Measurements from ENCODE around the gene PTOV1. TPM values are rescaled to one million over a fixed set of nuclear protein-coding genes. Genes with fewer than 3 reads are reported as not detected.

The PTOV1 gene
- total RNA-seq, 4 donors from 2014 or later = 62.3 to 203 (median 66.8) TPM

- intact Hi-C loops (cut with DNase I; ENCODE audit: low total_unique reads) (no loop called here), in situ Hi-C loops (cut with MboI; ENCODE audit: low pct_ligation_motif_present in 1 of 4, low pct_unique_long_range_greater_than_20kb in 1 of 4, low sequenced_read_pairs in 3 of 4) (no loop called here)
- no peak overlapping the region for H3K27ac ChIP-seq
- peaks cover 0 to 13% (median 9%) of the 10 kb centered on the region in 4 donors for H3K4me1 ChIP-seq
- DNase-seq = no peak
- no peaks in the 10 kb centered on the region for H3K27me3 ChIP-seq
- WGBS, 2 donors (ENCODE audit: low coverage in 1 of 2) = 98% methylated on average over 6 of the region's 6 CpGs; no CpG with 5 or more reads in 1 of the 2 donors
- TF ChIP-seq EP300 (IDR thresholded peaks at IDR 0.05; ENCODE audit: low read depth) (no peak), POLR2A (IDR thresholded peaks at IDR 0.05) (no peak), CTCF (IDR thresholded peaks at IDR 0.05) (no peak), POLR2AphosphoS5 (IDR thresholded peaks at IDR 0.05) (no peak)
- H3K9me3 ChIP-seq = no peaks in the 10 kb centered on the region
- H3K4me3 ChIP-seq = no peak overlapping the region
- peaks cover 0 to 30% (median 10%) of the 10 kb centered on the region in 4 donors for H3K36me3 ChIP-seq
These were observed 47.5 kb upstream of the PTOV1 start for GRCh38 chr19:49803529-49803856.

DNA sequence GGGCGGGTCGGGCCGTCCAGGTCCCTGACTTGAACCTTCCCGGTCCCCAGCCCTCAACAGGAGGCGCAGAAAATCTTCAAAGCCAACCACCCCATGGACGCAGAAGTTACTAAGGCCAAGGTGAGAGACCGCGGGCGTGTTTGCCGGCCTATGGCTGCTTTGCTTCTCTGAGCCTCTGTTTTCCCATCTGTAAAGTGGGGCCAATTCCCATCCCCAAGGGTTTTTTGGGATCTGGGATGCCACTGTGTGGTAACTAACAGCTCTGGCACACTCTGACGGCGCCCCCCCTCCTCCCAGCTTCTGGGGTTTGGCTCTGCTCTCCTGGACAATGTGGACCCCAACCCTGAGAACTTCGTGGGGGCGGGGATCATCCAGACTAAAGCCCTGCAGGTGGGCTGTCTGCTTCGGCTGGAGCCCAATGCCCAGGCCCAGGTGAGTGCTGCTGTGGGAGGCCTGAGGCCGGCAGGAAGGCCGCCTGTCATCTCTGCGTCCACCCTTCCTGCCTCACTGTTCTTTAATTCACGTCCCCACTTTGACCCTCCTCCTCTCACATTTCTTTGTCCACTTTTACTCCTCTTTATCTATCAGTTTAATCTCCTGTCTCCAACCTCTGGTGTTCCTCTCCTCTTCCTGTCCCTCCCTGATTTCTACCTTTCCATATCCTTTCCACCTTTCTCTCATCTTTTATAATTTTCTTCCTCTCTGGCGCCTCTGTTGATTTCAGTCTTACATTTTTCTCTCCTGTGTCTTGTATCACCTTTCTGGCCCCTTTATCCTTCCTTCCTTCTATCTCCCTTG, 44.9 kb upstream of the PTOV1 start:
- 78 to 87% methylated on average over 6 to 20 of the region's 20 CpGs for WGBS, 2 donors (ENCODE audit: low coverage in 1 of 2)
- H3K27me3 ChIP-seq = no peaks in the 10 kb centered on the region
- no peak for TF ChIP-seq EP300 (IDR thresholded peaks at IDR 0.05; ENCODE audit: low read depth)
- no peak for TF ChIP-seq POLR2AphosphoS5 (IDR thresholded peaks at IDR 0.05)
- no peak for TF ChIP-seq POLR2A (IDR thresholded peaks at IDR 0.05)
- no peak for TF ChIP-seq CTCF (IDR thresholded peaks at IDR 0.05)
- H3K9me3 ChIP-seq = no peaks in the 10 kb centered on the region
- in situ Hi-C loops (cut with MboI; ENCODE audit: low pct_ligation_motif_present in 1 of 4, low pct_unique_long_range_greater_than_20kb in 1 of 4, low sequenced_read_pairs in 3 of 4) = no loop called here
- DNase-seq = no peak
- H3K27ac ChIP-seq = no peak overlapping the region
- peaks cover 0 to 7% (median 2%) of the 10 kb centered on the region in 4 donors for H3K36me3 ChIP-seq
- intact Hi-C loops (cut with DNase I; ENCODE audit: low total_unique reads) = loop anchor here (5.0 kb wide), 1 partner anchor 39 kb away; the partner anchor contains the start of gene AP2A1
- H3K4me3 ChIP-seq = no peak overlapping the region
- peaks cover 8 to 26% (median 17%) of the 10 kb centered on the region in 4 donors for H3K4me1 ChIP-seq

DNA sequence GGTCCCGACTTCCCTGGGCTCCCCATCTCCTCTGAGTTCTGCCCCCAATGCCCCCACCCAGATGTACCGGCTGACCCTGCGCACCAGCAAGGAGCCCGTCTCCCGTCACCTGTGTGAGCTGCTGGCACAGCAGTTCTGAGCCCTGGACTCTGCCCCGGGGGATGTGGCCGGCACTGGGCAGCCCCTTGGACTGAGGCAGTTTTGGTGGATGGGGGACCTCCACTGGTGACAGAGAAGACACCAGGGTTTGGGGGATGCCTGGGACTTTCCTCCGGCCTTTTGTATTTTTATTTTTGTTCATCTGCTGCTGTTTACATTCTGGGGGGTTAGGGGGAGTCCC, 44.4 kb upstream of the PTOV1 start:
- intact Hi-C loops (cut with DNase I; ENCODE audit: low total_unique reads) = loop anchor here (5.0 kb wide), 1 partner anchor 39 kb away; the partner anchor contains the start of gene AP2A1
- Histone ChIP-seq H3K36me3 (peaks cover 0 to 7% (median 2%) of the 10 kb centered on the region in 4 donors), H3K27ac (no peak overlapping the region), H3K9me3 (no peaks in the 10 kb centered on the region), H3K4me3 (no peak overlapping the region), H3K27me3 (no peaks in the 10 kb centered on the region), H3K4me1 (peaks cover 6 to 25% (median 16%) of the 10 kb centered on the region in 4 donors)
- DNase-seq = no peak
- in situ Hi-C loops (cut with MboI; ENCODE audit: low pct_ligation_motif_present in 1 of 4, low pct_unique_long_range_greater_than_20kb in 1 of 4, low sequenced_read_pairs in 3 of 4) = no loop called here
- TF ChIP-seq POLR2AphosphoS5 (IDR thresholded peaks at IDR 0.05) = no peak
- TF ChIP-seq POLR2A (IDR thresholded peaks at IDR 0.05) = no peak
- no peak for TF ChIP-seq EP300 (IDR thresholded peaks at IDR 0.05; ENCODE audit: low read depth)
- no peak for TF ChIP-seq CTCF (IDR thresholded peaks at IDR 0.05)
- WGBS, 2 donors (ENCODE audit: low coverage in 1 of 2) = 80 to 95% methylated on average over 1 to 8 of the region's 8 CpGs

GRCh38 chr19:49807058-49807903, 43.7 kb upstream of the PTOV1 start:
- in situ Hi-C loops (cut with MboI; ENCODE audit: low pct_ligation_motif_present in 1 of 4, low pct_unique_long_range_greater_than_20kb in 1 of 4, low sequenced_read_pairs in 3 of 4) (no loop called here), intact Hi-C loops (cut with DNase I; ENCODE audit: low total_unique reads) (loop anchor here (5.0 kb wide), 1 partner anchor 40 kb away; the partner anchor contains the start of gene AP2A1)
- no peak for TF ChIP-seq POLR2AphosphoS5 (IDR thresholded peaks at IDR 0.05)
- no peak for TF ChIP-seq EP300 (IDR thresholded peaks at IDR 0.05; ENCODE audit: low read depth)
- TF ChIP-seq POLR2A (IDR thresholded peaks at IDR 0.05) = no peak
- no peak for TF ChIP-seq CTCF (IDR thresholded peaks at IDR 0.05)
- Histone ChIP-seq H3K36me3 (peaks cover 0 to 7% (median 2%) of the 10 kb centered on the region in 4 donors), H3K4me3 (no peak overlapping the region), H3K27ac (no peak overlapping the region), H3K9me3 (no peaks in the 10 kb centered on the region), H3K4me1 (peaks cover 4 to 23% (median 14%) of the 10 kb centered on the region in 4 donors), H3K27me3 (no peaks in the 10 kb centered on the region)
- DNase-seq = no peak
- WGBS, 2 donors (ENCODE audit: low coverage in 1 of 2) = 80% methylated on average over 18 of the region's 18 CpGs; no CpG with 5 or more reads in 1 of the 2 donors

Data from transverse colon (tissue), 4 donors.